Measurements from ENCODE around the gene SMARCC1.

Gene SMARCC1

GRCh38 chr3:47566667-47567066 lies 215.0 kb downstream of the SMARCC1 start:
- DNase-seq (ENCODE audit: insufficient read length, low spot score): no peak
- FAIRE-seq: no peak

DNA sequence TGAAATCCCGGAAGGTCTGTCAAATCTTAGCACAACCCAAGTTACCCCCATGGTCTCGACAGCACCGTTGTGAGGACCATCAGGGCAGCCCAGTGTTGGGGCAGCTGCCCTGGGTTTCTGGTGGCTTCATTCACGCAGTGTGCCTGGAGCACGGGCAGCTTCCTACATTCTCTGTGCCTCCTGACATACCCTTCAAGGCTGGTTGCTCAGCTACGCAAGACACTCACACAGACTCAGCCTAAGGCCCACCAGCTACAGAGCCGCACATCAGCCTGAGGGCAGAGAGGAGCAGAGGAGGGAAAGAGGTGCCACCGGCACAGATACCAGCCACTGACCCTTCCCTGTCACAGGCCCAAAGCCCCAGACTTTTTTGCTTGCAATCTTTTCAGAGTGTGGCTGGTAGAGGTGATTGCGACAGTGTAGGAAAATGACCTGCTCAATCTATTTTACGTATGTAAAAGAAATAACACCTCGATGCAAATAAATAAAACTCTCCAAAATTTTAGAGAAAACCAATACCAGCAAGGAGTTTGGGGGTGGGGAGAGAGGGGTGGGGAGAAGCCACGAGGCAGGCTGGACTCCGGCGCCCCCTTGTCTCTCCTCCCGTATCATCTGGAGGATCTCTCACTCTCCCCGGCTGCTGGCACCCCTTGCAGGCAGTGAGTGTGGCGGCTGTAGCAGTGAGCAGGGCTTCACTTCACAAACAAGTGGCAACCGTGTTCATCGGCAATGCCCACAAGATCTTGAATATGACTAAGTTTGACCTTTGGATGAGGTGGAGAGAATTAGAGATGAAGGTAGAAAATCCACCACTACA lies 215.8 kb downstream of the SMARCC1 start:
- FAIRE-seq (no peak), DNase-seq (ENCODE audit: insufficient read length, low spot score) (no peak)

- no peak for FAIRE-seq
- DNase-seq (ENCODE audit: insufficient read length, low spot score): no peak
Measured at GRCh38 chr3:47556351-47556750, 225.3 kb downstream of the SMARCC1 start.

GRCh38 chr3:47554335-47554734 lies 227.4 kb downstream of the SMARCC1 start:
- DNase-seq (ENCODE audit: insufficient read length, low spot score) (no peak), FAIRE-seq (no peak)

GRCh38 chr3:47553407-47553806 lies 228.3 kb downstream of the SMARCC1 start:
- DNase-seq (ENCODE audit: insufficient read length, low spot score) (no peak), FAIRE-seq (no peak)

DNA sequence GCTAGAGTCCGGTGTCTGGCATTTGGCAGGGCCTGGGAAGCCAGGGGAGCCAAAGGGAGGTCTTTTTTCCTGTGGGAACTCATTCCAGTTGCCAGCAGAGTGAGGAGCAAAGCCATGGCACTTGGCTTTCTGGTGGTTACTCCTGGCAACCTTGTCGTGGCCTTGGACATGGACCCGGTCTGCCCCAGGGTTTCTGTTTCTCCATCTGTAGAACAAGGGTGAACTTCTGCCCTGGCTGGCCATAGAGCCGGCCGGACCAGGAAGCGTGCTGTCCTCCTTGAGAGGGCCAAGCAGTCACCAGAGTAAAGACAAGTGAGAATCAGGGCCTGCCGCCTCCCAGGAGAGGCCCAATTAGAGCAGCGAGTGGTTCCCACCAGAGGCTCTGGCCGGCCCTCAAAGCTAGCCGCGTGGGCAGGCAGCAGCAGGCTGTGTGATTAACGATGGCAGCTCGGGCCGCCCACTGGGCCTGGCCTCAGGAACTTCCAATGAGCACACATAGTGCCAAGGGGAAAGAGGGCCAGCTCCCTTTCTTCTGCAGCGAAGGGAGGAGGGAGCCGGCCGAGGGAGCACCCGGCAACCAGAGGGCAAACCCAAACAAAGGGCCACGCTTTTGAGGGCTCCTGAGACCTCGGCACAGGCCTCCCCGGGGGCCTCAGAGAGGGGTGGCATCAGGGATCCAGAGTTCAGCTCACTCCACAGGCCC lies 239.1 kb downstream of the SMARCC1 start:
- DNase-seq (ENCODE audit: insufficient read length, low spot score) (no peak), FAIRE-seq (no peak)

DNA sequence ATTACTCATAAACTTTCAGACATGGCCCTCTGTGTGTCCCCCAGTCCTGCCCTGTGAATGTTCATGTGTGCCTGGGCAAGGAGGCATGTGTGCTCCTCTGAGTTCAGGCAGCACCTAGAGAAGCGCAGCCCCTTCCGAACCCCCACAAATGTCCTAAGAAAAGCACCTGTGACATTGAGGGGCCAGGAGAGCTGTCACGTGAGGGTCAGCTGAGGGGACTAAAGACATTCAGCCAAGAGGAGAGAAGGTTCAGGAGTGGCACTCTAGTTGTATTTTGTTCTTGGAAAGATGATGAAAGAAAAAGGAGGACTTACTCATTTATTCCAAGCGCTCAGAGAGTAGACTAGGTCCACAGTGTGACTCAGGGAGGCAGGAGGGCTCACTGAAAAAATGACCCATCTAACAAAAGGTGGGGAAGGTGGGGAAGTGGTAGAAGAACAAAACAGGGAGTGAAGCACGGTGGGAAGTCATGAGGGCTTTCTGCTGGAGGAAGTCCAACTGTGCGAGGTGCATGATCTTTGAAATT lies 240.0 kb downstream of the SMARCC1 start:
- DNase-seq (ENCODE audit: insufficient read length, low spot score) (no peak), FAIRE-seq (no peak)

GRCh38 chr3:47540281-47540680 lies 241.4 kb downstream of the SMARCC1 start:
- DNase-seq (ENCODE audit: insufficient read length, low spot score) (no peak), FAIRE-seq (no peak)

GRCh38 chr3:47536967-47537366 lies 244.7 kb downstream of the SMARCC1 start:
- DNase-seq (ENCODE audit: insufficient read length, low spot score): no peak
- FAIRE-seq: no peak

DNA sequence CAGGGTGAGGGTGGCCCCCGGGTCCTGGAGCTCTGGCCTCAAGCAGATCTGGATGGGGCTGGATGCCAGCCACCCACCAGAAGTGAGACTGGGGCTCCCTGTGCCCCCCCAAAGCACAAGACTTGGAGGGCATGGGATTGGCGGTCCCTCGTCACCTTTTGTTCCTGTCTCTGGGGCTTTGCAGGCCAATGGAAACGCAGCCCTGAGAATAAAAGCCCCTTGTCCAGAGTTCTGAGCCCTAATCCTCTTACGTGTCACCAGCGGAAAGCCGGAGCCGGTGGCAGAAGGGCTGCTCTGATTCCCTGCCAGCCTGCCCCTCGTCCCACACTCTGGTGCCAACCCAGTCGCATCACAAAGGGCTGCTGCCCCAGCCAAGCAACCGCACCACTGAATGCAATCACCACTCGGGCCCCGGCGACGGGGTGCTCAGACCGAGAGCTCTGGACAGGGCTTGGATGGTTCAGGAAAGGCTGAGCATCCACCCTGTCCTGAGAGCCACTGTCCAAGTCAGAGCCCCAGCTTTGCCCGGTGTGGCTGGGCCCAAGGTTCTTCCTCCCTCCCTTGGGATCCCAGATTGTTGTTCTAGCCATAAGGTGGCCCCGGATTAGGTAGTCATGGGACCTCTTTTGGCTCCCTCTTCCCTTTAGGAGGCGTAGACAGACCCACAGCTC lies 245.3 kb downstream of the SMARCC1 start:
- DNase-seq (ENCODE audit: insufficient read length, low spot score) (no peak), FAIRE-seq (no peak)
